Naive B cell (primary cell): Measurements from ENCODE around the gene ZNF346. TPM values are rescaled to one million over a fixed set of nuclear protein-coding genes. Genes with fewer than 3 reads are reported as not detected.
A peak's percentile ranks its signal among the peaks of the same experiment; 100 is the strongest.
"Not testable (repeated sequence)": the region's sequence is repeated elsewhere in the genome, so short reads cannot be mapped to it uniquely, and the experiment has no call there.

ENCODE experiments used
- ATAC-seq, 2 donors: fragments of 150-1000 bp; cut with Tn5 transposase; 2 replicates each; pipeline ENCODE4 v1.10.0; 2021; ENCODE audit warnings: low read depth in 2 of 2, mild to moderate bottlenecking in 2 of 2, moderate library complexity in 2 of 2
- DNase-seq: peaks from one replicate; pipeline ENCODE4 v3.0.0; 2022
- H3K27ac Mint-ChIP-seq, 6 donors: one replicate each; pipeline ENCODE4 v1.8.0; 2020 to 2022; ENCODE audit warnings: mild to moderate bottlenecking in 6 of 6, mixed read lengths in 6 of 6, moderate library complexity in 5 of 6, inconsistent platforms in 2 of 6
- H3K27me3 Mint-ChIP-seq, 3 donors: one replicate each; pipeline ENCODE4 v1.8.0; 2021 to 2022; ENCODE audit warnings: mixed read lengths in 3 of 3, mild to moderate bottlenecking in 1 of 3
- H3K36me3 Mint-ChIP-seq, 2 donors: one replicate each; pipeline ENCODE4 v1.8.0; 2020 to 2022; ENCODE audit warnings: mixed read lengths in 2 of 2, inconsistent platforms in 1 of 2, mild to moderate bottlenecking in 1 of 2
- H3K4me1 Mint-ChIP-seq, 3 donors: one replicate each; pipeline ENCODE4 v1.8.0; 2020 to 2022; ENCODE audit warnings: mixed read lengths in 3 of 3, inconsistent platforms in 1 of 3, mild to moderate bottlenecking in 1 of 3, moderate library complexity in 1 of 3
- H3K4me3 Mint-ChIP-seq, 8 donors: one replicate each; pipeline ENCODE4 v1.8.0; 2020 to 2022; ENCODE audit warnings: mild to moderate bottlenecking in 8 of 8, mixed read lengths in 8 of 8, moderate library complexity in 8 of 8, inconsistent platforms in 2 of 8
- H3K9me3 Mint-ChIP-seq, 7 donors: one replicate each; pipeline ENCODE4 v1.8.0; 2020 to 2022; ENCODE audit warnings: mixed read lengths in 7 of 7, mild to moderate bottlenecking in 5 of 7, inconsistent platforms in 2 of 7, moderate library complexity in 1 of 7
- polyA plus RNA-seq, 6 donors: library from polyadenylated mRNA; unstranded; fragments of 300-500 nt; fragmentation: Illumina TruSeq; gene quantifications; one replicate each; pipeline ENCODE4 v1.2.3, GENCODE V29; 2021; ENCODE audit warnings: low read depth in 6 of 6

Gene ZNF346
- 10 to 100 TPM; 12.3 to 23.2 (median 16.5) TPM for polyA plus RNA-seq

GRCh38 chr5:177022386-177023302 lies at the start of gene ZNF346:
ZNF346 (plus strand) TSS chr5:177022696; CDS start chr5:177022739, 43 bp downstream.
- Mint-ChIP-seq H3K36me3 (peaks cover 0 to 4% of the 10 kb centered on the region in 2 donors), H3K27me3 (no peaks in the 10 kb centered on the region), H3K9me3 (no peaks in the 10 kb centered on the region), H3K4me1 (peaks cover 37 to 41% (median 38%) of the 10 kb centered on the region in 3 donors), H3K4me3 (peak within 1 kb of the TSS; percentile 94 to 100 (median 98)), H3K27ac (peak within 1 kb of the TSS; percentile 94 to 99 (median 98))
- ATAC-seq (peak; percentile 95 to 96), DNase-seq (peak; percentile 89)

- Mint-ChIP-seq H3K4me3 (no peak overlapping the region), H3K9me3 (no peaks in the 10 kb centered on the region), H3K4me1 (peaks cover 12 to 22% (median 19%) of the 10 kb centered on the region in 3 donors), H3K27ac (peak overlapping the region in 1 of 6 donors; percentile 2), H3K36me3 (peaks cover 17% of the 10 kb centered on the region in 2 donors), H3K27me3 (no peaks in the 10 kb centered on the region)
- DNase-seq (no peak), ATAC-seq (no peak)
These were observed 42.8 kb upstream of the ZNF346 start for GRCh38 chr5:176979669-176980068.

- DNase-seq (no peak), ATAC-seq (no peak)
- no peak overlapping the region for H3K4me3 Mint-ChIP-seq
- peaks cover 10 to 17% of the 10 kb centered on the region in 2 donors for H3K36me3 Mint-ChIP-seq
- H3K27ac Mint-ChIP-seq = peak overlapping the region in 1 of 6 donors; percentile 60
- peaks cover 17 to 30% (median 22%) of the 10 kb centered on the region in 3 donors for H3K4me1 Mint-ChIP-seq
- no peaks in the 10 kb centered on the region for H3K27me3 Mint-ChIP-seq
- no peaks in the 10 kb centered on the region for H3K9me3 Mint-ChIP-seq
These were observed 41.7 kb upstream of the ZNF346 start for GRCh38 chr5:176980818-176981217.

GRCh38 chr5:176983112-176983511 lies 39.4 kb upstream of the ZNF346 start:
- DNase-seq = not testable (repeated sequence)
- peaks cover 10 to 17% of the 10 kb centered on the region in 2 donors for H3K36me3 Mint-ChIP-seq

GRCh38 chr5:176983593-176983992 lies 38.9 kb upstream of the ZNF346 start:
- not testable (repeated sequence) for DNase-seq, H3K27me3 Mint-ChIP-seq, H3K9me3 Mint-ChIP-seq, H3K4me3 Mint-ChIP-seq, ATAC-seq
- peak overlapping the region in 4 of 6 donors; percentile 11 to 68 (median 22) for H3K27ac Mint-ChIP-seq
- H3K4me1 Mint-ChIP-seq = peaks cover 19 to 56% (median 33%) of the 10 kb centered on the region in 3 donors
- peaks cover 10 to 17% of the 10 kb centered on the region in 2 donors for H3K36me3 Mint-ChIP-seq

More at GRCh38 chr5:176983112-176983511, 39.4 kb upstream of the ZNF346 start:
- not testable (repeated sequence) for H3K4me3 Mint-ChIP-seq, H3K27me3 Mint-ChIP-seq, ATAC-seq, H3K9me3 Mint-ChIP-seq
- Mint-ChIP-seq H3K27ac (peak overlapping the region; percentile 31 to 89 (median 56)), H3K4me1 (peaks cover 15 to 51% (median 28%) of the 10 kb centered on the region in 3 donors)

GRCh38 chr5:176984176-176984575 lies 38.3 kb upstream of the ZNF346 start:
- not testable (repeated sequence) for H3K27me3 Mint-ChIP-seq
- Mint-ChIP-seq H3K36me3 (peaks cover 10 to 11% of the 10 kb centered on the region in 2 donors), H3K27ac (peak overlapping the region in 5 of 6 donors; percentile 12 to 73 (median 31))

GRCh38 chr5:176985516-176985915 lies 37.0 kb upstream of the ZNF346 start:
- H3K36me3 Mint-ChIP-seq = no peaks in the 10 kb centered on the region
- peaks cover 16 to 66% (median 34%) of the 10 kb centered on the region in 3 donors for H3K4me1 Mint-ChIP-seq
- no peaks in the 10 kb centered on the region for H3K27me3 Mint-ChIP-seq
- peak overlapping the region; percentile 65 to 88 (median 74) for H3K4me3 Mint-ChIP-seq
- H3K27ac Mint-ChIP-seq = peak overlapping the region; percentile 79 to 97 (median 94)
- ATAC-seq (peak; percentile 100), DNase-seq (peak; percentile 75)
- H3K9me3 Mint-ChIP-seq = no peaks in the 10 kb centered on the region

More at GRCh38 chr5:176984176-176984575, 38.3 kb upstream of the ZNF346 start:
- Mint-ChIP-seq H3K4me1 (peaks cover 15 to 60% (median 33%) of the 10 kb centered on the region in 3 donors), H3K4me3 (peak overlapping the region in 2 of 8 donors; percentile 51 to 78)
- H3K9me3 Mint-ChIP-seq, ATAC-seq, DNase-seq: not testable (repeated sequence)

GRCh38 chr5:176986280-176986679 lies 36.2 kb upstream of the ZNF346 start:
- H3K27ac Mint-ChIP-seq = peak overlapping the region in 5 of 6 donors; percentile 64 to 97 (median 93)

GRCh38 chr5:176987583-176987982 lies 34.9 kb upstream of the ZNF346 start:
- DNase-seq (no peak), ATAC-seq (no peak)
- H3K9me3 Mint-ChIP-seq = no peaks in the 10 kb centered on the region
- H3K27ac Mint-ChIP-seq = peak overlapping the region in 1 of 6 donors; percentile 29
- no peaks in the 10 kb centered on the region for H3K36me3 Mint-ChIP-seq
- peaks cover 19 to 75% (median 36%) of the 10 kb centered on the region in 3 donors for H3K4me1 Mint-ChIP-seq
- peak overlapping the region in 1 of 8 donors; percentile 25 for H3K4me3 Mint-ChIP-seq
- H3K27me3 Mint-ChIP-seq = no peaks in the 10 kb centered on the region

More at GRCh38 chr5:176986280-176986679, 36.2 kb upstream of the ZNF346 start:
- Mint-ChIP-seq H3K36me3 (no peaks in the 10 kb centered on the region), H3K4me1 (peaks cover 18 to 69% (median 34%) of the 10 kb centered on the region in 3 donors), H3K9me3 (no peaks in the 10 kb centered on the region), H3K27me3 (no peaks in the 10 kb centered on the region), H3K4me3 (peak overlapping the region in 7 of 8 donors; percentile 15 to 88 (median 42))
- no peak for DNase-seq
- no peak for ATAC-seq

- not testable (repeated sequence) for DNase-seq, H3K27me3 Mint-ChIP-seq, H3K36me3 Mint-ChIP-seq, H3K9me3 Mint-ChIP-seq, ATAC-seq
- Mint-ChIP-seq H3K4me1 (peaks cover 43 to 87% (median 67%) of the 10 kb centered on the region in 3 donors), H3K4me3 (peak overlapping the region in 3 of 8 donors; percentile 42 to 63 (median 53)), H3K27ac (peak overlapping the region in 3 of 6 donors; percentile 28 to 86 (median 47))
These were observed 29.4 kb upstream of the ZNF346 start for GRCh38 chr5:176993081-176993480.

- Mint-ChIP-seq H3K4me3 (peak overlapping the region; percentile 17 to 90 (median 78)), H3K9me3 (no peaks in the 10 kb centered on the region), H3K4me1 (peaks cover 42 to 83% (median 59%) of the 10 kb centered on the region in 3 donors), H3K36me3 (no peaks in the 10 kb centered on the region), H3K27ac (peak overlapping the region; percentile 86 to 97 (median 92)), H3K27me3 (no peaks in the 10 kb centered on the region)
- DNase-seq (peak; percentile 75), ATAC-seq (peak; percentile 99)
These were observed 27.9 kb upstream of the ZNF346 start for GRCh38 chr5:176994460-176995121.

GRCh38 chr5:176995122-176995490 lies 27.4 kb upstream of the ZNF346 start:
- H3K27ac Mint-ChIP-seq = peak overlapping the region; percentile 86 to 97 (median 92)
- no peaks in the 10 kb centered on the region for H3K27me3 Mint-ChIP-seq
- H3K4me1 Mint-ChIP-seq = peaks cover 39 to 82% (median 59%) of the 10 kb centered on the region in 3 donors
- H3K36me3 Mint-ChIP-seq = no peaks in the 10 kb centered on the region
- no peaks in the 10 kb centered on the region for H3K9me3 Mint-ChIP-seq
- peak overlapping the region; percentile 17 to 90 (median 78) for H3K4me3 Mint-ChIP-seq
- DNase-seq = no peak
- no peak for ATAC-seq
